ENCODE results near the gene ZNF20. TPM values are rescaled to one million over a fixed set of nuclear protein-coding genes. Genes with fewer than 3 reads are reported as not detected.

ZNF20 gene
- total RNA-seq, 6 experiments from 2014 or later, result 3.3 to 6.3 (median 4.3) TPM

- H3K4me3 Mint-ChIP-seq, result peak within 1 kb of the TSS; percentile 95
- no peak for TF ChIP-seq CTCF (IDR thresholded peaks at IDR 0.05)
- peaks cover 34% of the 10 kb centered on the region for H3K36me3 Mint-ChIP-seq (ENCODE audit: low read depth)
- H3K27me3 Mint-ChIP-seq (ENCODE audit: insufficient read depth), result no peaks in the 10 kb centered on the region; the same call in 1 of the 2 replicates
- peaks cover 19% of the 10 kb centered on the region for H3K4me1 Mint-ChIP-seq (ENCODE audit: low read depth)
- peak; percentile 93 for DNase-seq
- H3K9me3 Mint-ChIP-seq, result peaks cover 3% of the 10 kb centered on the region; the same call in 1 of the 2 replicates
- peak within 1 kb of the TSS; percentile 96 for H3K27ac Mint-ChIP-seq
These were observed 23.0 kb upstream of the ZNF20 start, which contains the start of gene ZNF136 for GRCh38 chr19:12162882-12163806. Gene ZNF136 (plus strand): TSS chr19:12163096. CDS start chr19:12163204, 108 bp downstream.

GRCh38 chr19:12162513-12162881 lies 22.3 kb upstream of the ZNF20 start:
- TF ChIP-seq CTCF (IDR thresholded peaks at IDR 0.05), result no peak
- Mint-ChIP-seq H3K27me3 (ENCODE audit: insufficient read depth) (no peaks in the 10 kb centered on the region; the same call in 1 of the 2 replicates), H3K36me3 (ENCODE audit: low read depth) (peaks cover 34% of the 10 kb centered on the region), H3K4me3 (peak overlapping the region; percentile 95), H3K9me3 (peaks cover 3% of the 10 kb centered on the region; the same call in 1 of the 2 replicates), H3K27ac (peak overlapping the region; percentile 96), H3K4me1 (ENCODE audit: low read depth) (peaks cover 19% of the 10 kb centered on the region)
- no peak for DNase-seq

- H3K27ac Mint-ChIP-seq, result no peak overlapping the region
- no peak for TF ChIP-seq CTCF (IDR thresholded peaks at IDR 0.05)
- DNase-seq, result no peak
- H3K9me3 Mint-ChIP-seq, result peaks cover 7% of the 10 kb centered on the region; the same call in 1 of the 2 replicates
- no peaks in the 10 kb centered on the region; the same call in 1 of the 2 replicates for H3K27me3 Mint-ChIP-seq (ENCODE audit: insufficient read depth)
- H3K36me3 Mint-ChIP-seq (ENCODE audit: low read depth), result peaks cover 18% of the 10 kb centered on the region
- peaks cover 14% of the 10 kb centered on the region for H3K4me1 Mint-ChIP-seq (ENCODE audit: low read depth)
- no peak overlapping the region for H3K4me3 Mint-ChIP-seq
These were observed 19.7 kb upstream of the ZNF20 start for GRCh38 chr19:12159773-12160414.

GRCh38 chr19:12156223-12157058 lies 16.3 kb upstream of the ZNF20 start, which contains the start of gene ZNF625:
Gene ZNF625 (minus strand): TSS chr19:12156734. CDS start chr19:12156558, 176 bp downstream.
- H3K27me3 Mint-ChIP-seq (ENCODE audit: insufficient read depth), result no peaks in the 10 kb centered on the region
- H3K9me3 Mint-ChIP-seq, result peaks cover 12% of the 10 kb centered on the region
- TF ChIP-seq CTCF (IDR thresholded peaks at IDR 0.05), result no peak
- DNase-seq, result peak; percentile 74
- H3K27ac Mint-ChIP-seq, result peak within 1 kb of the TSS; percentile 78
- H3K4me3 Mint-ChIP-seq, result peak within 1 kb of the TSS; percentile 83
- H3K4me1 Mint-ChIP-seq (ENCODE audit: low read depth), result peaks cover 7% of the 10 kb centered on the region
- H3K36me3 Mint-ChIP-seq (ENCODE audit: low read depth), result peaks cover 16% of the 10 kb centered on the region

GRCh38 chr19:12155324-12155860 lies 15.2 kb upstream of the ZNF20 start:
- Mint-ChIP-seq H3K4me3 (peak overlapping the region; percentile 83), H3K9me3 (peaks cover 19% of the 10 kb centered on the region), H3K36me3 (ENCODE audit: low read depth) (peaks cover 24% of the 10 kb centered on the region), H3K27me3 (ENCODE audit: insufficient read depth) (no peaks in the 10 kb centered on the region), H3K27ac (peak overlapping the region; percentile 14; the same call in 1 of the 2 replicates), H3K4me1 (ENCODE audit: low read depth) (peaks cover 7% of the 10 kb centered on the region)
- DNase-seq, result no peak
- TF ChIP-seq CTCF (IDR thresholded peaks at IDR 0.05), result no peak
